ENCODE measurements around the gene NUP205. TPM values are rescaled to one million over a fixed set of nuclear protein-coding genes. Genes with fewer than 3 reads are reported as not detected.

The NUP205 gene
- total RNA-seq, 1 donor from 2014 or later, result 93.1 TPM

- Mint-ChIP-seq H3K27me3 (no peaks in the 10 kb centered on the region), H3K36me3 (ENCODE audit: insufficient read depth) (peaks cover 28% of the 10 kb centered on the region), H3K4me3 (ENCODE audit: low read depth) (no peak overlapping the region), H3K4me1 (ENCODE audit: low read depth) (peaks cover 7% of the 10 kb centered on the region), H3K9me3 (ENCODE audit: low read depth) (no peaks in the 10 kb centered on the region), H3K27ac (no peak overlapping the region)
- DNase-seq (ENCODE audit: low spot score, unreplicated experiment), result no peak
- no peak for TF ChIP-seq CTCF (IDR thresholded peaks at IDR 0.05; ENCODE audit: unreplicated experiment)
These were observed 40.2 kb downstream of the NUP205 start for GRCh38 chr7:135597926-135598305.

DNA sequence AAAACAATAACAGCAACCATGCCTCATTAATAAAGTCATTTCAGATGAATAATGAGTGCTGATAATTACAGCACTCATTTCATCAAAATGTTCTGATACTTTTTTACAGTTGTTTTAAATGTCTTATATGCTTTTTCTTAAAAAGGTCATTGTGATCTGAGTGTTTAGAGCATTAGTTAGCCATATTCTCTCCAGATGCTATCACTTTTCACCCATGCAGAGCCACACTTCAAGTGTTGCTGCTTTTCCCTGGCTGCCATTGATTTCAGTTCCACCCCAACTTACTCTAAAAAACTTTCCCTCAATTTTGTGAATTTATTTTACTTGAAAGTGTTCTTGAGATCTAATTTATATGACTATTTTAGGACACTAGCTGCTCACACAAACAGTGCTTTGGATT is 41.8 kb downstream of the NUP205 start:
- no peaks in the 10 kb centered on the region for H3K9me3 Mint-ChIP-seq (ENCODE audit: low read depth)
- no peaks in the 10 kb centered on the region for H3K27me3 Mint-ChIP-seq
- H3K36me3 Mint-ChIP-seq (ENCODE audit: insufficient read depth), result peaks cover 30% of the 10 kb centered on the region
- no peak for TF ChIP-seq CTCF (IDR thresholded peaks at IDR 0.05; ENCODE audit: unreplicated experiment)
- no peak overlapping the region for H3K27ac Mint-ChIP-seq
- DNase-seq (ENCODE audit: low spot score, unreplicated experiment), result no peak
- no peak overlapping the region for H3K4me3 Mint-ChIP-seq (ENCODE audit: low read depth)
- H3K4me1 Mint-ChIP-seq (ENCODE audit: low read depth), result peaks cover 6% of the 10 kb centered on the region

- no peak overlapping the region for H3K4me3 Mint-ChIP-seq (ENCODE audit: low read depth)
- no peak overlapping the region for H3K27ac Mint-ChIP-seq
- H3K9me3 Mint-ChIP-seq (ENCODE audit: low read depth), result no peaks in the 10 kb centered on the region
- H3K27me3 Mint-ChIP-seq, result no peaks in the 10 kb centered on the region
- H3K36me3 Mint-ChIP-seq (ENCODE audit: insufficient read depth), result peaks cover 32% of the 10 kb centered on the region
- no peaks in the 10 kb centered on the region for H3K4me1 Mint-ChIP-seq (ENCODE audit: low read depth)
- no peak for TF ChIP-seq CTCF (IDR thresholded peaks at IDR 0.05; ENCODE audit: unreplicated experiment)
- no peak for DNase-seq (ENCODE audit: low spot score, unreplicated experiment)
These were observed 42.5 kb downstream of the NUP205 start for GRCh38 chr7:135600226-135600625.

DNA sequence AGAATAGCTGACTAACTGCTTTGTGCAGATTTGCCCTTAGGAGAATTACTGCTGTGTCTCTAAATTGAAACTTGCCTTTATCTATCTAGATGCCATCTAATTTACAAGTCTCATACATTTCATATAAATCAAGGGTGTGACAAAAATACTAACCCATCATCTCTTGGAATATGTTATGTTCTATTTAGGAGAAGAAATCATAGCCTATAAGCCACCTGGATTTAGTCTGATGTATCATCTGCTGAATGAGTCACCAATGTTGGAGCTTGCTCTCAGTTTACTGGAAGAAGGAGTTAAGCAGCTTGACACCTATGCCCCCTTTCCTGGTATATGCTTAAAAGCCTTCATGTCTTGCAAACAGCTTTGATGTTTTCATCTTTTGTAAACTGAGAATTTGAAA is 43.5 kb downstream of the NUP205 start:
- Mint-ChIP-seq H3K36me3 (ENCODE audit: insufficient read depth) (peaks cover 28% of the 10 kb centered on the region), H3K9me3 (ENCODE audit: low read depth) (no peaks in the 10 kb centered on the region), H3K27ac (peak overlapping the region; percentile 35), H3K4me1 (ENCODE audit: low read depth) (no peaks in the 10 kb centered on the region), H3K4me3 (ENCODE audit: low read depth) (no peak overlapping the region), H3K27me3 (no peaks in the 10 kb centered on the region)
- no peak for TF ChIP-seq CTCF (IDR thresholded peaks at IDR 0.05; ENCODE audit: unreplicated experiment)
- DNase-seq (ENCODE audit: low spot score, unreplicated experiment), result no peak

DNA sequence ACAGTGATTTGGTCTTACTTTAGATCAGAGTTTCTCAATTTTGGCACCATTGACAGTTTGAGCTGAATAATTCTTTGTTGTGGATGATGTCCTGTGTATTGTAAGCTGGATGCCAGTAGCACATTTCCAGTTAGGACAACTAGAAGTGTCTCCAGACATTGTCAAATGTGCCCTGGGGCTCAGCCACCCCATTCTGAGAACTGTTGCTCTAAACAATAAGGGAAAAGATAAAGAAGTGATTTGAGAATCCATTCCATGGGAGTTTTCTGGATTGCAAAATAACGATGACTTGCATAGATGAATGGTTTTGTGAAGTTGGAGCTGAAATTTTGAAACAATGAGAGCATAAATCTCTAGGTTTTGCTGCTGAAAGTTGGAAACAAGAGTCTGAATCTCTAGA is 44.6 kb downstream of the NUP205 start:
- TF ChIP-seq CTCF (IDR thresholded peaks at IDR 0.05; ENCODE audit: unreplicated experiment), result no peak
- Mint-ChIP-seq H3K4me3 (ENCODE audit: low read depth) (no peak overlapping the region), H3K36me3 (ENCODE audit: insufficient read depth) (peaks cover 32% of the 10 kb centered on the region), H3K27me3 (no peaks in the 10 kb centered on the region), H3K27ac (no peak overlapping the region), H3K4me1 (ENCODE audit: low read depth) (no peaks in the 10 kb centered on the region), H3K9me3 (ENCODE audit: low read depth) (no peaks in the 10 kb centered on the region)
- DNase-seq (ENCODE audit: low spot score, unreplicated experiment), result no peak

Measured in progenitor cell of endocrine pancreas (in vitro differentiated cells).